T follicular helper cell (primary cell): Measurements from ENCODE around the gene ATP2B2.
A peak's percentile ranks its signal among the peaks of the same experiment; 100 is the strongest.

Experiments
- DNase-seq: peaks from one replicate; pipeline ENCODE4 v3.0.0-alpha.2; 2020; ENCODE audit warnings: low read depth

ATP2B2 gene

GRCh38 chr3:10400749-10401495, 104.5 kb downstream of the ATP2B2 start:
- DNase-seq: no peak

- DNase-seq: no peak
These were observed 105.2 kb downstream of the ATP2B2 start for GRCh38 chr3:10400050-10400748.

- no peak for DNase-seq
These were observed 105.8 kb downstream of the ATP2B2 start for GRCh38 chr3:10399634-10400033.

GRCh38 chr3:10398341-10398740, 107.0 kb downstream of the ATP2B2 start:
- DNase-seq: no peak

GRCh38 chr3:10397879-10398278, 107.5 kb downstream of the ATP2B2 start:
- DNase-seq: no peak

- DNase-seq: no peak
These were observed 108.5 kb downstream of the ATP2B2 start for GRCh38 chr3:10396931-10397330.

GRCh38 chr3:10396083-10396482, 109.3 kb downstream of the ATP2B2 start:
- DNase-seq: no peak

GRCh38 chr3:10395671-10396070, 109.7 kb downstream of the ATP2B2 start:
- peak; percentile 20 for DNase-seq

- DNase-seq: no peak
These were observed 110.2 kb downstream of the ATP2B2 start for GRCh38 chr3:10395196-10395595.

GRCh38 chr3:10394491-10395025, 110.8 kb downstream of the ATP2B2 start:
- no peak for DNase-seq

- no peak for DNase-seq
These were observed 111.9 kb downstream of the ATP2B2 start for GRCh38 chr3:10393514-10393913.

GRCh38 chr3:10392906-10393461, 112.4 kb downstream of the ATP2B2 start:
- DNase-seq: no peak

- no peak for DNase-seq
These were observed 113.1 kb downstream of the ATP2B2 start for GRCh38 chr3:10392244-10392643.

GRCh38 chr3:10391391-10391790, 114.0 kb downstream of the ATP2B2 start:
- no peak for DNase-seq

GRCh38 chr3:10390641-10391373, 114.6 kb downstream of the ATP2B2 start:
- no peak for DNase-seq

GRCh38 chr3:10389995-10390394, 115.4 kb downstream of the ATP2B2 start:
- no peak for DNase-seq

- no peak for DNase-seq
These were observed 116.0 kb downstream of the ATP2B2 start for GRCh38 chr3:10389339-10389738.

GRCh38 chr3:10387881-10388609, 117.3 kb downstream of the ATP2B2 start:
- DNase-seq: no peak

GRCh38 chr3:10386121-10386520, 119.3 kb downstream of the ATP2B2 start:
- DNase-seq: no peak

GRCh38 chr3:10384541-10385360, 120.6 kb downstream of the ATP2B2 start:
- no peak for DNase-seq

GRCh38 chr3:10383850-10384248, 121.5 kb downstream of the ATP2B2 start:
- no peak for DNase-seq
